HG02943 (cell line): ENCODE data around the gene DCHS1.
A peak's percentile ranks its signal among the peaks of the same experiment; 100 is the strongest.

Source experiments
- ATAC-seq: cut with Tn5 transposase; IDR thresholded peaks from one replicate; pipeline ENCODE4 v1.9.1; 2021; ENCODE audit warnings: mild to moderate bottlenecking, low read depth, moderate library complexity; ENCODE audit not compliant: unreplicated experiment

The DCHS1 gene

DNA sequence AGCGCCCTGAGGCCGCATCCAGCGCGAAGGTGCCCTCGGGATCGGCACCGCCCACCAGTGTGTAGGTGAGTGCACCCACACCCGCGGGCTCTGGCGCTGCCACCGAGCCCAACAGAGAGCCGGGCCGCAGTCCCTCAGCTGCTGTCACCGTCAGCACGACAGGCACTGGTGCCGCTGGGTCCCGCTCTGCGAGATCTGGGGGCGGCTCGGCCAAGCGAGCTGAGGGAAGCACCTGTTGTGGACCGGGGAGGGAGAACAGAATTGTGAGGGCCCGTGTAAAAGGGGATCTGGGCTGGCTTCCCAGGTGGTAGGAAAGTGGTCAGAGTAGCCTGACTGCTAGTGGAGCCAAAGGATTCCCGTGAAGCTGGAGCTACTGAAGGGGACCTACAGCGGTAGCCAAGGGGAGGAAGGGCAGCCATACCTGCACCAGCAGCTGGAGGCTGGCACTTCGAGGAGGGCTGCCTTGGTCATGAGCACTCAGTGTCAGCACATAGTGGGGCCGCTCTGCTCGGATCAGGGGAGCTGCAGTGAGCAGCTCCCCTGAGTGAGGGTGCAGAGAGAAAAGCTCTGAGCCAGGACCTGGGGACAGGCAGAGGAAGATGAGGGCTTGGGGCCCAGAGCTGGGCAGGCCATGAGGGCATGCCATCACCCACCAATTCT is 24.8 kb downstream of the DCHS1 start:
- ATAC-seq = no peak

GRCh38 chr11:6629892-6630631 is 25.5 kb downstream of the DCHS1 start:
- no peak for ATAC-seq

DNA sequence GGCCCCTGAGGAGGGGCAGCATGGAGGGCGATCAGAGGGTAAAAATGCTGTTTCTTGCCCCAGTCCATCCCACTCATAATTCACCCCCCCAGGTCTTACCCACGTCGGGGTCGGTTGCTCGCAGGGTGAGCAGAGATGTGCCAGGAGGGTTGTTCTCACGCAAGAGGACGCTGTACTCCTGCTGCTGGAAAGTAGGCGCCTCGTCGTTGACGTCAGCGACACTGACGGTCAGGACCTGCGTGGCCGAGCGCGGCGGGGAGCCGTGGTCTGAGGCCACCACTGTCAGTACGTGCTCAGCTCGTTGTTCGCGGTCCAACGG is 26.1 kb downstream of the DCHS1 start:
- no peak for ATAC-seq

DNA sequence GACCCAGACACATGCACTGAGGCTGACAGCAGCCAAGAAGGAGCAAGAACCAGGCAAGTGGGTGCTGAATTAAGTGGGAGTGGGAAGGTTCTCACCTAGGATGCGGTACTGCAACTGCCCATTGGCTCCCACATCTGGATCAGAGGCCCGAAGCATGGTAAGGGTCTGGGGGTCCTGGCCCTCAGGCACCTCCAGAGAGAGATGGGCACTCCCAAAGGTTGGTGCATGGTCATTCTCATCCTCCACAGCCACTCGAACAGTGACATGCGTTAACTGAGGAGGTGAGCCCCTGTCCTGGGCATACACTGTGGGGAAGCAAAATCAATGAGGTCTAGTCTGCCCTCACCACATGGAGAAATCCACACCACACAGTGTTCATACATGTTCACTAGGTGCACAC is 27.1 kb downstream of the DCHS1 start:
- no peak for ATAC-seq

DNA sequence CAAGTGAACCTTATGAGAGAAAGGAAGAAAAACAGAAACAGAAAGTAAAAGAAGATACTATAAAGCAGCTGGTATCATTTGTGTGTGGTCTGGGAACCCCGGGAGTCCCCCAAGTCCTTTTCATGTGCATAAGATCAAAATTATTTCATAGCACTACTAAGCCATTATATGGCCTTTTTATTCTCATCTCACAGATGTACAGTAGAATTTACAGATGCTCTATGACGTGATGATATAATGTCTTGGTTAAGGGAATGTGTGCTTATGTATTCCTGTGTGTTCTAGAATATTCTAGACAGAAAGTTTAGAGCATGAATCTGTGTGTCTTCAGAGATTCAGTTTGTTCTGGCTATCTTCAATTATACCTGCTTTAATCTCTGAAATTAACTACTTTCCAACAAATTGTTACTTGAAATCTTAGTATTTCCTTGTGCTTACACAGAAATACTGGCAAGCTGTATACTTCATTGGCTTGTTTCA is 27.8 kb downstream of the DCHS1 start:
- peak; percentile 55 for ATAC-seq

- no peak for ATAC-seq
Observed at GRCh38 chr11:6626971-6627761, 28.4 kb downstream of the DCHS1 start.

- no peak for ATAC-seq
Observed at GRCh38 chr11:6625832-6626420, 29.7 kb downstream of the DCHS1 start.

DNA sequence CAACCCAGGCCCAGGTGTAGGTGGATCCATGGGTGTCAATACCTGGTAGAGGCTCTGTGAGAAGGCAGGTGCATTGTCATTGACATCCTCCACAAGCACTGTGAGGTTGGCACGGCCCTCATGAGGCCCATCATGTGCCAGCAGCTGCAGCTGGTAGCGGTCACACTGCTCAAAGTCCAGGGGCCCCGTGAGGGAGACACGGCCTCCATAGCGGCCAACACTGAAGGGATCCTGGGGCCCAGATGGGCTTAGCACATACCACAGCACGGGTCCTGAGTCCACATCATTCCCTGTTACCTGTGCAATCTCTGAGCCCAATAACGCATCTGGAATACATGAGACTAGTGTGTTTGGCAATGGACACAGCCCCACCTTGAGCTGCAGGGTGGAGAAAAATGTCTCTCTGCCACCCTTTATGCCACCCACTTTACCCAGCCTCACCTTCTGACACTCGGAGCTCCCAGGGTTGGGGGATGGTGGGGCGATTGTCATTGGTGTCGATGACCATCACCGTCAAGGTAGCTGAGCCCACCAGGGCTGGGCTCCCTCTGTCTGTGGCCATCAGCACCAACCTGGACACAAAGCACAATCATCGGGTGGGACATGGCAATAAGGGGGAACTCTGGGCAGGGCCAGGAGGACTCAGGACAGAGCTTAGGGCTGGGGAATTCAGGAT is 30.3 kb downstream of the DCHS1 start:
- no peak for ATAC-seq

- no peak for ATAC-seq
Observed at GRCh38 chr11:6623391-6624363, 31.9 kb downstream of the DCHS1 start.

DNA sequence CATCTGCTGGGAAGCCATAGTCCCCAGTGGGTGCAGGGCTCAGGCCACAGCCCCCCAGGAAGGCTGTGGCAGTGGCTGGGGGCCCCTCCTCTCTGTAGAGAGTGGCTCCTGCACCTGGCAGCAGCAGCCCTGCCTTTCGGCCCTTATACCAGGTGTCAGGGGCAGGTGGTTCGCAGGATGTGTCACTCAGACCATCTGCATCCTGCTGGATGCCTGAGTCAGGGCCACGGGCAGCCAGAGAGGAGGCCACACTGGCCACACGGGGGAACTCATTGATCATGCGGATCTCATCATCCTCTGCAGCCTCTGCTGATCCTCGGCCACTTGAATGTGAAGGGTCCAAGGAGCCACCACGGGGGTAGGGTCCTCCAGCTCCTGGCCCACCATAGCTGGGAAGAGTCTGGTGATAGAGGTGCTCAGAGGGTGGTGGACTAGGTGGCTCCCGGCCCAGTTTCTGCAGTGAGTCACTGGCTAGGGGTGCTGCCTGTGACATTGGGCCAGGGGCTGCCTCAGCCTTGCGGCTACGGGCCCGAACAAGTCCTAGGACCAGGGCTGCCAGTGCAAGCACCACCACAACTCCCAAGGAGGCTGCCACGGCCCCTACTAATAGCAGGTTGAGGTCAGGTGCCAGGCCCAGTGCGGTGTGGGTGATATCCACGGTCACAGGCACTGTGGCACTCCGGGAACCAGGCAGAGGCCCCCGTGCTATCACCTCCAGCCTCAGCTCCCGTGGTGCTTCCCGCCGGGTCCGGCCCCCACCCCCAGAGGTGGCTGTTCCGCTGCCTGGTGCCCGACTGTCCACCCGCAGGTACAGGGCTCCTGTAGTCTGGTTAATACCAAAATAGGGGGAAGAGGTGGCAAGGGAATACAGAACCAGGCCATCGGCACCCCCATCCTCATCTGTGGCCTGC is 33.1 kb downstream of the DCHS1 start:
- ATAC-seq = no peak

- ATAC-seq = no peak
Observed at GRCh38 chr11:6621711-6622211, 33.8 kb downstream of the DCHS1 start.

DNA sequence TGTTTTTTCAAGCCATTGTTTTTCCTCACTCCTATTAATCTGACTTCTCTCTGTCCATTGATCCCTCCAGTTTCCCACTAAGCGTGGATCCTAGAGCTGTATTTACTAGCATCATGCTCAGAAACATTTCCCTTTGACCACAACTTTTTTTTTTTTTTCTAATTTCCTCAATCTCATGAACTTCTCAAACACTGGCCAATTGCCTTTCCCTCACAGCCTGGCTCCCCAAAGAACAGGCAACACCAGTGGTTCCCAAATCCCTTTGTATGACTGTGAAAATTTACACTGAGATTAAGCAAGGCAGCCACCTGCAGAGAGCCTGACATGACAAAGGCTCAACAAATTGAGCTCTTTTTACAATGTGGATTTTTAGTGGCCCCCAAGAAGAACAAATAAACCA is 35.0 kb downstream of the DCHS1 start:
- no peak for ATAC-seq

- peak; percentile 98 for ATAC-seq
Observed at GRCh38 chr11:6619004-6619745, 36.4 kb downstream of the DCHS1 start, which contains the start of gene TPP1. Gene TPP1, minus strand, starts transcription at chr11:6619422. Its CDS starts 22 bp downstream, at chr11:6619400.

- peak; percentile 19 for ATAC-seq
Observed at GRCh38 chr11:6618117-6619003, 37.2 kb downstream of the DCHS1 start.

DNA sequence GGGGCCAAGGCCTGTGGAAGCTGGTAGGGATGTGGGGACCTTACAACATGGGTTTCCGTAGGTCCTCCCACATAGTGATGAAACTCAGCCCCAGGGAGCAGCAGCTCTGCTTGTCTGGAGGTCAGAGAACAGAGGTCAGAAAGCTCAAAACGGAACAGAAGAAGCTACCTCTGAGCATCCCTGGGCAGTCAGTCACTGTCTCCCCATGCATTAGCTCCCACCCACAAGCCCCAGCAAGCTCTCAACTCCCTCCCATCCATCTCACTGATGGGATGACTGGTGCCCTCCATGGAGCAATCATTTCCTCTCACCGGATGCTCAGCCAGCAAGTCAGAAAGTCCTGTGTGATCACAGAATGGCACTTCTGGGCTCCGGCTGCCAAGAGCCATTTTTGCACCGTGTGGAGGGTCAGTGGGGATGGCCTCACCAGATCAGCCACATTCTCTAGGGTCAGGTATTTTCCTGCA is 38.3 kb downstream of the DCHS1 start:
- ATAC-seq = no peak

DNA sequence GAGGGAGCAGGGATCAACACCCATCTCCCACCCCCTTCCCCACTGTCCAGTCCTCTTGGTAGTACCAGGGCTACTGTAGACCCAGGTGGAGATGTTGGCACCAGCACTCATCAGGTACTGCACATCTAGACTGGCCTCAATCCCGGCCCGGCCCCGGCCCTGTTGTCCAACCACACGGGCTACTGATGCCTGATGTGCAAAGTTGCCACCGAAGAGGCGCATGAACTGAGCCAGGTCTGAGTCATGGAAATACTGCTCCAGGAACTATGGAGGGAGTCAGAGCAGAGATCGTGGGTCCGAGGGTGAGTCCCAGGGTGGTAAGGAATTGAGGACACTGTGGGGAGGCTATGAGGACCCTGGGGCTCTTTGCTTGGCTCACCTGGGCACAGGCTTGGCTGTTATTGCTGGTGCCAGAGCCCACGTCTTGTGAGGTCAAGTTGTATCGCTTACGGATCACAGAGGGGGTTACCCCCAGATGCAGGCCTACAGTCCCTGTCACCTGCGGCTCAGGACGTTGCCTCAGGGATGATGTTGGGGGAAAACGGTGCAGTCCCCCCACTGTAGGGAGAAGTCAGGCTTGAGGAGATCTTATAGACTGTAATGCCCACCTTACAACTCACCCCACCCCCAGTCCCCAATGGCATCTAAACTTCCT is 38.9 kb downstream of the DCHS1 start:
- no peak for ATAC-seq
